Activated CD8-positive, alpha-beta memory T cell treated with anti-CD3 and anti-CD28 coated beads for 48 hours (primary cell): ENCODE measurements around the gene MYH4.

ENCODE experiments used
- DNase-seq, 3 experiments: peaks; one replicate each; pipeline ENCODE4 v3.0.0-alpha.2; 2020; ENCODE audit warnings: low read depth in 2 of 3, low spot score in 2 of 3

MYH4 gene

GRCh38 chr17:10421900-10422542, 47.3 kb downstream of the MYH4 start, which contains the start of gene MYH8:
TSS of gene MYH8 (minus strand) at chr17:10421950. CDS start at chr17:10420227, 1,723 bp downstream.
- no peak for DNase-seq

DNA sequence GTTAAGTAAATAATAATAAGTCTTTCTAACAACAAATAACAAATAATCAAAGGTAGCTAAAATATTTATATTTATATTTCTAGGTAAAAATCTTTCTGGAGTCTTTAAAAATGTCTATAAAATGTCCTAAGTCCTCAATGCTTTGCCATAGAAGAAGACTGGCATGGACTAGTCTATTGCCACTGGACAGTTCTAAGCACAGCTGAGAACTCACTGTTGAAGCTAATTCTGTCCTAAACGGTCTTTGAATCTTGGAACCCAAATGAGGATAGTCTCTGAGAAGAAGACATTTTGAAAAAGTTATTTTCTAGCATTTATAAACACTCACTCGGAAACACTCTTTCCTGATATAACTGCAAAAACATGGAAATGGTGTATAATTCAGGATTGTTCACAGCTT, 48.1 kb downstream of the MYH4 start:
- no peak for DNase-seq

DNA sequence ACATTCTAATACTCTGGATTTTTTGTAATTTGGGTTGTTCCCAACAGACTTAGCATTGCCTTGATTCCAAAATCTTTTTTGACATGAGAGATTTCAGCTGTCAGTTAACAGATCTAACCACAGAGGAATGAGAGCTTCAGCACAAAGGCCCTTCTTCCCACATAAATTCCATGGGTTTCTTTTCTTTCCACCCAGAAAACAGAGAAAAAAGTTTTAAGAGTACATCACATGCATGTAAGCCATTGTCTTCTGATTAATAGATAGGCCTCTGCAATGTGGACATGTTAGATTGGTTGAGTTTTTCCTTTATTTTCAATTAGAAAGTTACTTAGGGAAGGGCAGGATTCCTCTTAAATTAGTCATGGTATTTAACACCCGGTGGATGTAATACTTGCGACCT, 48.5 kb downstream of the MYH4 start:
- no peak for DNase-seq

GRCh38 chr17:10417431-10417830, 51.9 kb downstream of the MYH4 start:
- DNase-seq = no peak

DNA sequence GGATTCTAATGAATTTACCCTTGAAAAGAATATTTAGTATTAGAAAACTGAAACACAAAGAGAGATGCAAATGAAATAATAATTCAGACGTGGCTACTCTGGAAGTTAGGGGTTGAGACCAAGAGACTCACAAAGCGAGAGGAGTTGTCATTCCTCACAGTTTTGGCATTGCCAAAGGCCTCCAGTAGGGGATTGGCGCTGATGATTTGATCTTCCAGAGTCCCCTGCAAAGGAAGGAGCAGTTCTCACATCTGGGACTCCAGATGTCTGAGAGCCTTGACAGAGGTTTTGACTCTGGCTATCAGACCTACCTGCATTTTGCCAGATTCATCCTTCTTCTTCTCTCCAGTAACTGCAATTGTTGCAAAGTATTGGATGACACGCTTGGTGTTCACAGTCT, 54.2 kb downstream of the MYH4 start:
- no peak for DNase-seq

GRCh38 chr17:10403589-10403988, 65.8 kb downstream of the MYH4 start:
- DNase-seq = no peak

- DNase-seq = no peak
Measured at GRCh38 chr17:10398352-10398751, 71.0 kb downstream of the MYH4 start.

DNA sequence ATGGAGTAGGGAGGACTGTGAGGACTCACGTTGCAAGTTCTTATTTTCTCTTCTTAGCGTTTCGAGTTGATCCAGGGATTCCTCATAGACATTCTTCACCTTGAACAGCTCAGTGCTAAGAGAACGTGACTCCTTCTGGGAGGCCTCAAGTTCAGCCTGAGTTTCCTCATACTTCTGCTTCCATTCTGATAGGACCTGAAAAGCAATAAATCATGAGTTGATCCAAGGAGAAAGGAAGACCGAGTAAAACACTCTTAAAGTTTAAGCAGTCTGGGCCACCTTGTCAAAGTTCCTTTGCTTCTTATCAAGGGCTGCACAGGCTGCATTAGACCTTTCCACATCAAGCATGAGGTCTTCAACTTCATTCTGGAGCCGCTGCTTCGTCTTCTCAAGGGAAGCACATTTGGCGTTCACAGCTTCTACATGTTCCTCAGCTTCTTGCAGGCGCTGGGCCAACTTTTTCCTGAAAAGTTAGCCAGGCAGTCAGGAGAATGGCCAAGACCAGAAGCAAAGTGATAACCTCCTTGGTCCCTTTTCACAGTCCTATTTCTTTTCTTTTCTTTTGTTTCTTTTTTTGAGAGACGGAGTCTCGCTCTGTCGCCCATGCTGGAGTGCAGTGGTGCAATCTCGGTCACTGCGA, 72.7 kb downstream of the MYH4 start:
- no peak for DNase-seq

- no peak for DNase-seq
Measured at GRCh38 chr17:10394201-10394887, 75.0 kb downstream of the MYH4 start.
